GM12878 (cell line): Measurements from ENCODE around the gene VTI1A. TPM values are rescaled to one million over a fixed set of nuclear protein-coding genes. Genes with fewer than 3 reads are reported as not detected.

Source experiments
- ATAC-seq: fragments of 200-7000 bp; cut with Tn5 transposase; 3 replicates; pipeline ENCODE4 v1.9.1; 2020; ENCODE audit warnings: mild to moderate bottlenecking, moderate library complexity
- BruUV-seq: library from RNA; stranded (reverse); fragments of 400-500 nt; replicated peaks from 2 replicates; lab custom pipeline; 2021; lab: Mats Ljungman, UMichigan
- CTCF ChIA-PET: fragments of 300-600 bp; sonication (Branson Sonifier 250); formaldehyde crosslinking; extraction: SDS; loops from one replicate; lab custom pipeline; 2021; ENCODE audit warnings: inconsistent platforms; lab: Yijun Ruan, JAX
- POLR2A ChIA-PET: fragments of 350-600 bp; formaldehyde crosslinking; extraction: SDS; loops from one replicate; lab custom pipeline; 2021; ENCODE audit warnings: inconsistent platforms; lab: Charles Lee
- RAD21 ChIA-PET: fragments of 300-600 bp; sonication (Branson Sonifier 250); formaldehyde crosslinking; loops from one replicate; lab custom pipeline; 2023; ENCODE audit warnings: antibody characterized with exemption; ENCODE audit not compliant: unreplicated experiment; lab: Charles Lee
- SMC1A ChIA-PET: fragments of 300-600 bp; sonication (Branson Sonifier 250); formaldehyde crosslinking; loops from one replicate; lab custom pipeline; 2023; ENCODE audit not compliant: unreplicated experiment, uncharacterized antibody; lab: Charles Lee
- DNase-seq: peaks from one replicate; pipeline ENCODE4 v3.0.0-alpha.2; 2011; ENCODE audit warnings: low read depth, low spot score
- FAIRE-seq: peaks from 3 replicates; lab custom pipeline; 2011; peaks lifted over from hg19 to GRCh38; lab: Jason Lieb, UNC
- H2AFZ ChIP-seq: 2 replicates; pipeline ENCODE4 v1.6.0; 2011; ENCODE audit warnings: low read depth, low read length, control low read depth; ENCODE audit not compliant: control insufficient read depth
- H3K27ac ChIP-seq: 2 replicates; pipeline ENCODE4 v1.5.1; 2011; ENCODE audit warnings: control low read depth; ENCODE audit not compliant: control insufficient read depth, insufficient read depth
- H3K27me3 ChIP-seq, 2 experiments: replicated peaks in 1 of 2; 2 replicates each; pipeline versions ENCODE4 v1.6.0 to v1.6.1; 2011; ENCODE audit warnings: low read length in 1 of 2; ENCODE audit not compliant: control insufficient read depth in 2 of 2, insufficient read depth in 2 of 2
- H3K36me3 ChIP-seq, 2 experiments: 2 replicates each; pipeline ENCODE4 v1.5.1; 2011; ENCODE audit warnings: low read length in 1 of 2; ENCODE audit not compliant: control insufficient read depth in 2 of 2, insufficient read depth in 2 of 2
- H3K4me1 ChIP-seq: 2 replicates; pipeline ENCODE4 v1.6.1; 2011; ENCODE audit warnings: mild to moderate bottlenecking, low read length, moderate library complexity, mixed read lengths; ENCODE audit not compliant: control insufficient read depth, insufficient read depth
- H3K4me2 ChIP-seq: 2 replicates; pipeline ENCODE4 v1.6.0; 2011; ENCODE audit warnings: control low read depth; ENCODE audit not compliant: control insufficient read depth, insufficient read depth
- H3K4me3 ChIP-seq: fragments of 200-600 bp; sonication (generic); 2 replicates; pipeline ENCODE4 v1.5.1; 2016
- H3K79me2 ChIP-seq: 2 replicates; pipeline ENCODE4 v1.6.0; 2011; ENCODE audit warnings: low read length; ENCODE audit not compliant: control insufficient read depth, insufficient read depth
- H3K9ac ChIP-seq: 2 replicates; pipeline ENCODE4 v1.8.0; 2011; ENCODE audit warnings: low read length, control low read depth, mixed read lengths; ENCODE audit not compliant: control insufficient read depth, insufficient read depth
- H3K9me3 ChIP-seq: replicated peaks from 3 replicates; pipeline ENCODE4 v1.5.1; 2011; ENCODE audit warnings: mild to moderate bottlenecking, low read length; ENCODE audit not compliant: control insufficient read depth, insufficient read depth
- H4K20me1 ChIP-seq: 2 replicates; pipeline ENCODE4 v1.6.0; 2011; ENCODE audit not compliant: control insufficient read depth, insufficient read depth
- CBX3 ChIP-seq: fragments of 200-600 bp; sonication (generic); IDR thresholded peaks from 2 replicates; pipeline ENCODE4 v1.6.1; 2016; ENCODE audit warnings: low read depth, borderline replicate concordance
- HDAC6 ChIP-seq: fragments of 200-600 bp; sonication (generic); IDR thresholded peaks from one replicate; pipeline ENCODE4 v1.8.0; 2017; ENCODE audit warnings: antibody characterized with exemption; ENCODE audit not compliant: unreplicated experiment
- KLF5 ChIP-seq: fragments of 450-650 bp; IDR thresholded peaks from 2 replicates; pipeline ENCODE4 v1.6.1; 2014; ENCODE audit warnings: mild to moderate bottlenecking; ENCODE audit not compliant: partially characterized antibody
- NFXL1 ChIP-seq: fragments of 450-650 bp; IDR thresholded peaks from 2 replicates; pipeline ENCODE4 v1.6.1; 2017; ENCODE audit warnings: antibody characterized with exemption, mild to moderate bottlenecking, borderline replicate concordance
- STAT3 ChIP-seq: IDR thresholded peaks from 2 replicates; pipeline ENCODE4 v1.6.1; 2011; ENCODE audit warnings: low read depth, low read length, improper control_type of control experiment
- USF2 ChIP-seq: IDR thresholded peaks from 2 replicates; pipeline ENCODE4 v1.6.1; 2011; ENCODE audit warnings: low read depth, low read length, improper control_type of control experiment, borderline replicate concordance
- ZBTB4 ChIP-seq: fragments of 450-650 bp; formaldehyde crosslinking; IDR thresholded peaks from 2 replicates; pipeline ENCODE4 v1.4.0; 2022; ENCODE audit warnings: mild to moderate bottlenecking, moderate library complexity
- WGBS: methylation state at CpG from one replicate; pipeline ENCODE4 v1.1.6; 2016; ENCODE audit warnings: low lambda C conversion rate; ENCODE audit not compliant: insufficient replicate concordance, insufficient coverage; ENCODE audit errors: missing lambda C conversion rate; 5-methylcytosine and 5-hydroxymethylcytosine counted together
- in situ Hi-C: fragments of 300-500 bp; cut with MboI; formaldehyde crosslinking; loops from 9 replicates; pipeline ENCODE4 v1.14.3; 2018; ENCODE audit warnings: mixed read lengths
- intact Hi-C: fragments of 100-400 bp; cut with micrococcal nuclease; formaldehyde crosslinking; loops from one replicate; pipeline ENCODE4 v1.14.2; 2022; ENCODE audit not compliant: unreplicated experiment
- polyA plus RNA-seq, 11 experiments: library from polyadenylated mRNA; depleted of rRNA in 4 of 11; unstranded in 6 of 11; stranded (reverse) in 5 of 11; fragments of >200 nt; fragmentation: Nextera tagmentation in 4 of 11; fragmentation: Illumina TruSeq in 1 of 11; extraction: Ambion mirVana in 4 of 11; extraction: Trizol in 1 of 11; gene quantifications; 1 replicate in 1 of 11; 2 replicates in 10 of 11; pipeline versions ENCODE4 v1.2.1 to v1.2.3, GENCODE V29; 2011 to 2016; ENCODE audit warnings: inconsistent platforms in 2 of 11, missing spikeins in 2 of 11, low read depth in 1 of 11
- total RNA-seq, 4 experiments: library from RNA; depleted of rRNA in 3 of 4; stranded (reverse); fragments of >200 nt in 3 of 4; fragmentation: Illumina TruSeq in 1 of 4; extraction: Trizol in 1 of 4; gene quantifications; 2 replicates each; pipeline versions ENCODE4 v1.2.1 to v1.2.3, GENCODE V29; 2013 to 2021

Gene VTI1A
- total and polyA plus RNA-seq, 10 of the 15 experiments (the other 5 are each of a cell fraction or from before 2014, with no cell fraction given), result 12.4 to 43.2 (median 27.5) TPM

GRCh38 chr10:112559349-112559748 lies 112.3 kb downstream of the VTI1A start:
- H3K79me2 ChIP-seq, result no peaks in the 10 kb centered on the region
- RAD21 ChIA-PET, result no interaction called here
- BruUV-seq, result no TSS peak
- POLR2A ChIA-PET, result no interaction called here
- no peaks in the 10 kb centered on the region for H4K20me1 ChIP-seq
- no peak overlapping the region for H3K4me2 ChIP-seq
- H3K4me3 ChIP-seq, result no peak overlapping the region
- ATAC-seq, result no peak
- FAIRE-seq, result no peak
- no peaks in the 10 kb centered on the region for H3K36me3 ChIP-seq
- DNase-seq, result no peak
- no peaks in the 10 kb centered on the region for H3K9me3 ChIP-seq
- H3K27me3 ChIP-seq, result no peaks in the 10 kb centered on the region
- SMC1A ChIA-PET, result no interaction called here
- CTCF ChIA-PET, result no interaction called here
- no peak overlapping the region for H3K27ac ChIP-seq
- intact Hi-C loops (no loop called here), in situ Hi-C loops (no loop called here)
- no peak overlapping the region for H2AFZ ChIP-seq
- no peaks in the 10 kb centered on the region for H3K4me1 ChIP-seq
- TF ChIP-seq ZBTB4 (CRISPR knock-in tag) (no peak), USF2 (no peak), HDAC6 (no peak), CBX3 (no peak), NFXL1 (no peak), STAT3 (no peak), KLF5 (no peak)
- WGBS, result 98% methylated on average over 4 of the region's 4 CpGs
- no peak overlapping the region for H3K9ac ChIP-seq
